Kidney (tissue), 14 donors: Measurements from ENCODE around the gene TBR1. TPM values are rescaled to one million over a fixed set of nuclear protein-coding genes. Genes with fewer than 3 reads are reported as not detected.

ENCODE experiments used
- DNase-seq, 5 donors: peaks; one replicate each; pipeline ENCODE4 v3.0.0-alpha.2; 2013 to 2020
- FAIRE-seq: peaks from 2 replicates; lab custom pipeline; 2012; peaks lifted over from hg19 to GRCh38; lab: Jason Lieb, UNC
- H3K27ac ChIP-seq, 2 donors: one replicate each; pipeline ENCODE4 v1.7.0; 2013; ENCODE audit warnings: low read depth in 2 of 2, low read length in 2 of 2, inconsistent platforms in 1 of 2
- H3K27me3 ChIP-seq: one replicate; pipeline ENCODE4 v1.7.1; 2013; ENCODE audit warnings: low read length, inconsistent platforms; ENCODE audit not compliant: control insufficient read depth, insufficient read depth
- H3K36me3 ChIP-seq, 3 donors: one replicate each; pipeline versions ENCODE4 v1.7.0 to v1.7.1; 2013; ENCODE audit warnings: low read length in 3 of 3, control low read depth in 1 of 3, inconsistent platforms in 1 of 3; ENCODE audit not compliant: insufficient read depth in 3 of 3, control insufficient read depth in 2 of 3
- H3K4me1 ChIP-seq, 3 donors: one replicate each; pipeline versions ENCODE4 v1.7.0 to v1.7.1; 2013; ENCODE audit warnings: low read length in 3 of 3, inconsistent platforms in 1 of 3, low read depth in 1 of 3; ENCODE audit not compliant: control insufficient read depth in 2 of 3, insufficient read depth in 2 of 3
- H3K4me3 ChIP-seq, 3 donors: one replicate each; pipeline versions ENCODE4 v1.7.0 to v1.8.1; 2013; ENCODE audit warnings: low read length in 3 of 3, control low read depth in 1 of 3, inconsistent platforms in 1 of 3
- H3K9ac ChIP-seq, 3 donors: one replicate each; pipeline versions ENCODE4 v1.7.0 to v1.7.1; 2013; ENCODE audit warnings: low read length in 3 of 3, control low read depth in 1 of 3, inconsistent platforms in 1 of 3
- H3K9me3 ChIP-seq, 3 donors: one replicate each; pipeline versions ENCODE4 v1.7.0 to v1.7.1; 2013; ENCODE audit warnings: low read length in 3 of 3, control low read depth in 1 of 3, inconsistent platforms in 1 of 3; ENCODE audit not compliant: control insufficient read depth in 2 of 3, insufficient read depth in 1 of 3
- intact Hi-C: fragments of 100-400 bp; cut with DNase I; formaldehyde crosslinking; loops from one replicate; pipeline ENCODE4 v1.11.1; 2022
- polyA plus RNA-seq: library from polyadenylated mRNA; stranded (reverse); fragments of 350-450 nt; fragmentation: Illumina TruSeq; extraction: RNeasy Lipid Tissue Mini Kit (QIAGEN cat#74804); gene quantifications from one replicate; pipeline ENCODE4 v1.2.3, GENCODE V29; 2014; ENCODE audit warnings: low read depth, low replicate concordance; ENCODE audit not compliant: insufficient read depth
- total RNA-seq: library from RNA; stranded (reverse); fragmentation: NEBNext Ultra II Directional; extraction: Animal tissue kit (Norgen Biotek cat#: 25700); gene quantifications from one replicate; pipeline ENCODE4 v1.2.1, GENCODE V29; 2021
- TF ChIP-seq, protein P1 (sequence below): IDR thresholded peaks from 3 replicates; pipeline ENCODE4 v1.5.1; 2012; ENCODE audit warnings: mild to moderate bottlenecking, moderate library complexity, borderline replicate concordance; ENCODE audit not compliant: insufficient read depth; ENCODE audit errors: extremely low read depth
- donor health status: control.
- donor health status: control.
- donor health status: control.
- donor health status: control.
- donor health status: control.
- donor health status: DM: yes; HTN: yes; CAD: no.
- donor health status: Normal renal cell carcinoma (clear cell type).

TBR1 gene
- total and polyA plus RNA-seq, 2 donors from 2014 or later, result not detected

DNA sequence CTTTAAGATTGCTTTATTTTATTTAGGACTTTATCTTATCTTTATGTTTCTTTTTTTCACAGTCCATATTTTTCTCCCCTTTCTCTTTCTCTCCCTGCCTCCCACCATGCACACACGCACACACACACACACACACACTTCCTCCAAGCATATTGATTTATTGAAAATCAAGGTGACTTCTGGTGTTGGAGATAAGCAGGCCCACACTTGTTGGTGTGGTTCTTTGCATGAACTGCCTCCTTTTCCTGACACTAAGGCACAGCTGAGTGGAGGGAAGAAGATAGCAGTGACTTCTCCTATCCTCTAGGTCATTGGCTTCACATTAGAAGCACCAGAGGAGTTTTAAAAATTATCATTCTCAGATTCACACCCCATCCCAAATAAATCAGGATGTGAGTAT, 18.0 kb downstream of the TBR1 start:
- no peaks in the 10 kb centered on the region for H3K4me1 ChIP-seq
- TF ChIP-seq, protein P1, sequence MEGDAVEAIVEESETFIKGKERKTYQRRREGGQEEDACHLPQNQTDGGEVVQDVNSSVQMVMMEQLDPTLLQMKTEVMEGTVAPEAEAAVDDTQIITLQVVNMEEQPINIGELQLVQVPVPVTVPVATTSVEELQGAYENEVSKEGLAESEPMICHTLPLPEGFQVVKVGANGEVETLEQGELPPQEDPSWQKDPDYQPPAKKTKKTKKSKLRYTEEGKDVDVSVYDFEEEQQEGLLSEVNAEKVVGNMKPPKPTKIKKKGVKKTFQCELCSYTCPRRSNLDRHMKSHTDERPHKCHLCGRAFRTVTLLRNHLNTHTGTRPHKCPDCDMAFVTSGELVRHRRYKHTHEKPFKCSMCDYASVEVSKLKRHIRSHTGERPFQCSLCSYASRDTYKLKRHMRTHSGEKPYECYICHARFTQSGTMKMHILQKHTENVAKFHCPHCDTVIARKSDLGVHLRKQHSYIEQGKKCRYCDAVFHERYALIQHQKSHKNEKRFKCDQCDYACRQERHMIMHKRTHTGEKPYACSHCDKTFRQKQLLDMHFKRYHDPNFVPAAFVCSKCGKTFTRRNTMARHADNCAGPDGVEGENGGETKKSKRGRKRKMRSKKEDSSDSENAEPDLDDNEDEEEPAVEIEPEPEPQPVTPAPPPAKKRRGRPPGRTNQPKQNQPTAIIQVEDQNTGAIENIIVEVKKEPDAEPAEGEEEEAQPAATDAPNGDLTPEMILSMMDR, result no peak
- no peak overlapping the region for H3K4me3 ChIP-seq
- H3K27me3 ChIP-seq, result peaks cover 24% of the 10 kb centered on the region
- H3K9ac ChIP-seq, result no peak overlapping the region
- DNase-seq, result no peak
- FAIRE-seq, result no peak
- H3K27ac ChIP-seq, result no peak overlapping the region
- intact Hi-C loops, result no loop called here
- no peaks in the 10 kb centered on the region for H3K36me3 ChIP-seq
- peaks cover 0 to 2% (median 0%) of the 10 kb centered on the region in 3 donors for H3K9me3 ChIP-seq

DNA sequence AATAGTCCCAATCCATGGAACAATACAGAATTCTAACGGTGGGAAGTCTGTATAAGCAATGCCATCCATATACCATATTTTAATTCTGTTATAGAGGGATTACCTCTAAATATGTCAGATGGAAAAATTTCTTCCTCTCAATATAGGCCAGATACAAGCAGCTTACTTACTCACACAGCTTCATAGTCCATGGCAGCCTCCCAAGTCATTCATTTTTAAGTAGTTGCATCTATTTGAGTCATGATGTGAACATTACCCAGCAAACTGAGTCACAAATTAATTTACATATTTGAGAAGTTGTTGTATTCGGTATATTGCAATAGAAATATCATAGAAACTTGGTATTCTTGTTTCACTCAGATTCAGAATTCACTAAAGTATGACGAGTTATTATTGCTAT, 20.3 kb downstream of the TBR1 start:
- Histone ChIP-seq H3K4me3 (no peak overlapping the region), H3K27me3 (peaks cover 9% of the 10 kb centered on the region), H3K27ac (no peak overlapping the region), H3K9me3 (peaks cover 0 to 2% (median 0%) of the 10 kb centered on the region in 3 donors), H3K4me1 (no peaks in the 10 kb centered on the region), H3K36me3 (no peaks in the 10 kb centered on the region), H3K9ac (no peak overlapping the region)
- TF ChIP-seq, protein P1, result no peak
- intact Hi-C loops, result no loop called here
- DNase-seq (no peak), FAIRE-seq (no peak)

DNA sequence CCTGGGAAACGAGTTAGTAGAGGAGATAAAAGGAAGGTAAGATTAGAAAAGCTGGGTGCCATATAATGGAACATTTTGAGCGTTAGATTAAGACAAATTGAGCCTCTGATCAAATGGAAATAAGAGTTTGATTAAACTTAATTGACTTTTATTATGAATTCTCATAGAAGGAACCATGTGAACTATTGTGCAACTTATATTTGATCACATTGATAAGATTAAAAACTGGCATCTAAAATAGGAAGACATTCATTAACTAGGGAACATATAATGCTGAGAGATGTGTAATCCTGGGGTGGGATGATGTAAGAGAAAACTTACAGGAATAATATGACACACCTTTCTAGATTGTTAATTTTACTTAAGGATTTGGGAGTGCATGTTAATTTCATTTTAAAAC, 22.5 kb downstream of the TBR1 start:
- intact Hi-C loops, result no loop called here
- Histone ChIP-seq H3K4me3 (no peak overlapping the region), H3K27ac (no peak overlapping the region), H3K36me3 (no peaks in the 10 kb centered on the region), H3K4me1 (no peaks in the 10 kb centered on the region), H3K9ac (no peak overlapping the region), H3K9me3 (peaks cover 0 to 2% (median 0%) of the 10 kb centered on the region in 3 donors), H3K27me3 (no peaks in the 10 kb centered on the region)
- FAIRE-seq, result no peak
- no peak for DNase-seq
- TF ChIP-seq, protein P1, result no peak

DNA sequence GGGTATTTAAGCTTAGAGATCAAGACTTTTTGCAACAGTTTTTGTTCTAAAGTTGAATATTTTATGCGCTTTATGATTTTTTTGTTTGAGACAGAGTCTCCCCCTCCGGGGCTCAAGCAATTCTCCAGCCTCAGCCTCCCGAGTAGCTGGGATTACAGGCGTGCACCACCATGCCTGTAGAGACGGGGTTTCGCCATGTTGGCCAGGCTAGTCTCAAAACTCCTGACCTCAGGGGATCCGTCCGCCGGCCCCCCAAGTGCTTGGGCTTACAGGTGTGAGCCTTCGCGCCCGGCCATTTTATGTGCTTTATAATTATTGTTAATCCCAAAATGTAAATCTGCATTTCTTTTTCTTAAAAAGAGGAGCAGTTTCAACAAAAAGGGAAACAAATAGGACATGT, 29.0 kb downstream of the TBR1 start:
- Histone ChIP-seq H3K4me3 (no peak overlapping the region), H3K9ac (no peak overlapping the region), H3K27me3 (no peaks in the 10 kb centered on the region), H3K36me3 (no peaks in the 10 kb centered on the region), H3K4me1 (no peaks in the 10 kb centered on the region), H3K9me3 (no peaks in the 10 kb centered on the region), H3K27ac (no peak overlapping the region)
- intact Hi-C loops, result no loop called here
- TF ChIP-seq, protein P1, result no peak
- peak in 1 of 5 donors; percentile 39 for DNase-seq
- FAIRE-seq, result no peak
